Spleen (tissue), 11 donors: ENCODE data around the gene LACRT. TPM values are rescaled to one million over a fixed set of nuclear protein-coding genes. Genes with fewer than 3 reads are reported as not detected.

ENCODE experiments used
- DNase-seq: peaks from one replicate; pipeline ENCODE4 v3.0.0-alpha.2; 2020
- H3K27ac ChIP-seq, 8 donors: fragments of 200-600 bp; sonication (generic) in 7 of 8; 1 replicate in 4 of 8; 2 replicates in 4 of 8; pipeline versions ENCODE4 v1.5.0 to v1.8.0; 2016 to 2021; ENCODE audit warnings: inconsistent platforms in 4 of 8, mild to moderate bottlenecking in 4 of 8, moderate library complexity in 1 of 8
- H3K27me3 ChIP-seq, 7 donors: fragments of 200-600 bp; sonication (generic) in 6 of 7; replicated peaks in 1 of 7; 1 replicate in 4 of 7; 2 replicates in 3 of 7; pipeline versions ENCODE4 v1.5.0 to v1.8.0; 2016 to 2021; ENCODE audit warnings: inconsistent platforms in 3 of 7, mild to moderate bottlenecking in 1 of 7
- H3K36me3 ChIP-seq, 6 donors: fragments of 200-600 bp; sonication (generic) in 5 of 6; 1 replicate in 4 of 6; 2 replicates in 2 of 6; pipeline versions ENCODE4 v1.5.0 to v1.8.0; 2016 to 2021; ENCODE audit warnings: inconsistent platforms in 2 of 6
- H3K4me1 ChIP-seq, 6 donors: fragments of 200-600 bp; sonication (generic) in 5 of 6; 1 replicate in 3 of 6; 2 replicates in 3 of 6; pipeline versions ENCODE4 v1.5.0 to v1.8.0; 2016 to 2021; ENCODE audit warnings: inconsistent platforms in 3 of 6
- H3K4me3 ChIP-seq, 8 donors: fragments of 200-600 bp; sonication (generic) in 7 of 8; 1 replicate in 4 of 8; 2 replicates in 4 of 8; pipeline versions ENCODE4 v1.5.0 to v1.8.0; 2016 to 2021; ENCODE audit warnings: inconsistent platforms in 4 of 8, mild to moderate bottlenecking in 4 of 8, moderate library complexity in 2 of 8
- H3K9me3 ChIP-seq, 8 donors: fragments of 200-600 bp; sonication (generic) in 7 of 8; 1 replicate in 4 of 8; 2 replicates in 4 of 8; pipeline versions ENCODE4 v1.5.0 to v1.8.0; 2016 to 2021; ENCODE audit warnings: inconsistent platforms in 4 of 8
- POLR2A ChIP-seq, 3 donors: fragments of 450-650 bp; IDR thresholded peaks; one replicate each; pipeline ENCODE4 v1.5.1; 2017; ENCODE audit warnings: antibody characterized with exemption in 3 of 3, mild to moderate bottlenecking in 1 of 3
- POLR2AphosphoS5 ChIP-seq, 3 donors: sonication (generic); formaldehyde crosslinking; IDR thresholded peaks; one replicate each; pipeline ENCODE4 v1.5.1; 2017; ENCODE audit warnings: antibody characterized with exemption in 3 of 3
- WGBS, 5 donors: extraction: QIAGEN DNeasy Blood & Tissue Kit in 3 of 5; methylation state at CpG; one replicate each; pipeline versions ENCODE4 v1.1.5 to v1.1.7; 2013 to 2018; 5-methylcytosine and 5-hydroxymethylcytosine counted together
- intact Hi-C: fragments of 100-400 bp; cut with DNase I; formaldehyde crosslinking; loops from one replicate; pipeline ENCODE4 v1.15.0; 2023; ENCODE audit warnings: low total_unique reads
- polyA plus RNA-seq, 3 donors: library from polyadenylated mRNA; stranded (reverse); fragments of 200-250 nt; gene quantifications; one replicate each; pipeline ENCODE4 v1.2.1, GENCODE V29; 2013
- total RNA-seq, 7 donors: library from RNA; depleted of rRNA in 3 of 7; stranded (reverse); fragments of >200 nt in 3 of 7; fragmentation: NEBNext Ultra II Directional in 4 of 7; extraction: Animal tissue kit (Norgen Biotek cat#: 25700) in 4 of 7; gene quantifications; one replicate each; pipeline versions ENCODE4 v1.1.0 to v1.2.1, GENCODE V29; 2016 to 2021
- TF ChIP-seq, protein P1 (sequence below), 11 experiments: fragments of 200-600 bp in 7 of 11; fragments of 450-650 bp in 4 of 11; sonication (generic) in 4 of 11; IDR thresholded peaks in 8 of 11; conservative IDR thresholded peaks in 3 of 11; 1 replicate in 7 of 11; 2 replicates in 4 of 11; pipeline versions ENCODE4 v1.4.0 to v1.8.0; 2016 to 2021; ENCODE audit warnings: antibody characterized with exemption in 11 of 11, inconsistent platforms in 4 of 11, mild to moderate bottlenecking in 1 of 11
- donor health status: healthy with polysubstance abuse.
- donor health status: DM: no; HTN: no; CAD: no; lungs with moderate emphysema.
- donor health status: DM: no; HTN: no; CAD: no.
- donor health status: Bipolar disorder and iron deficiency.
- donor health status: healthy.
- donor health status: DM: no; HTN: no; CAD: no.
- donor health status: DM: yes; HTN: yes; CAD: no.

Gene LACRT
- total and polyA plus RNA-seq, 10 donors: not detected

DNA sequence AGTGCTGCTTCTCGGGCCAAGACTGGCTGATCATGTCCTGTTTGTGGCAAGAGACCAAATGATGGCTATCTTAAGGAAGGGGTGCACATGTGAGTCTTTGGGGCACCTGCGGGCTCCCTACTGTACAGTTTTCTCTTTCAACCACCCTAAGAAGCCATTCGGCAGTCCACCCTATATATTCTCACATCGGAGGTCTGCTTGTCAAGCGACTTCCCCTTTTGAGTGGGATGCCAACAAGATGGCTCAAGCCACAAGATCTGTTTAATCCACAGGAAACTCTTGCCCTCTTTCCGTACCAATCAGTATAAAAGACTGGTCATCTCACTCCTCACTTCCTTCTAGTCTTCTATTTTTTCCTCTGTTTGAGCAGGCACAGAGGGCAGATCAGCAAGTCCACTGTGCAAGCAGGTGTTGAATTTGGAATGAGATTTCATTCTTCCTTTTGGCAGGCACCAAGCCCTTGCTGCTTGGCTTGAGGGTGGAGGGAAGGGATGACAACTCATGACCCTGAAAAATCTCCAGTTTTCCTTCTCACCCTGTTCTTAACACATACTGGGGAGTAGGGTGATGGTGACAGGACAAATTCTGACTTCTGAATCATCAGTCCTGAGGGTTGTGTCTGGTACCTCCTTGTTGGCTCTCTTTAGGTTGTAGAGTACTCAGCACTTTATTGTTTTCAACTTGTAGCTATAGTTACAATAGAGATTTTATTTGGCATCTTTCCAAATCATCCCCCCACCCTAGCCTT lies 17.6 kb downstream of the LACRT start:
- DNase-seq: no peak
- TF ChIP-seq, protein P1, sequence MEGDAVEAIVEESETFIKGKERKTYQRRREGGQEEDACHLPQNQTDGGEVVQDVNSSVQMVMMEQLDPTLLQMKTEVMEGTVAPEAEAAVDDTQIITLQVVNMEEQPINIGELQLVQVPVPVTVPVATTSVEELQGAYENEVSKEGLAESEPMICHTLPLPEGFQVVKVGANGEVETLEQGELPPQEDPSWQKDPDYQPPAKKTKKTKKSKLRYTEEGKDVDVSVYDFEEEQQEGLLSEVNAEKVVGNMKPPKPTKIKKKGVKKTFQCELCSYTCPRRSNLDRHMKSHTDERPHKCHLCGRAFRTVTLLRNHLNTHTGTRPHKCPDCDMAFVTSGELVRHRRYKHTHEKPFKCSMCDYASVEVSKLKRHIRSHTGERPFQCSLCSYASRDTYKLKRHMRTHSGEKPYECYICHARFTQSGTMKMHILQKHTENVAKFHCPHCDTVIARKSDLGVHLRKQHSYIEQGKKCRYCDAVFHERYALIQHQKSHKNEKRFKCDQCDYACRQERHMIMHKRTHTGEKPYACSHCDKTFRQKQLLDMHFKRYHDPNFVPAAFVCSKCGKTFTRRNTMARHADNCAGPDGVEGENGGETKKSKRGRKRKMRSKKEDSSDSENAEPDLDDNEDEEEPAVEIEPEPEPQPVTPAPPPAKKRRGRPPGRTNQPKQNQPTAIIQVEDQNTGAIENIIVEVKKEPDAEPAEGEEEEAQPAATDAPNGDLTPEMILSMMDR (IDR thresholded peaks at IDR 0.05 in 8 of 11, conservative IDR thresholded peaks at IDR 0.05 in 3 of 11): no peak
- TF ChIP-seq POLR2A (IDR thresholded peaks at IDR 0.05) (no peak), POLR2AphosphoS5 (IDR thresholded peaks at IDR 0.05) (no peak)
- WGBS, 5 donors: 16 to 35% (median 28%) methylated on average over 6 of the region's 6 CpGs

DNA sequence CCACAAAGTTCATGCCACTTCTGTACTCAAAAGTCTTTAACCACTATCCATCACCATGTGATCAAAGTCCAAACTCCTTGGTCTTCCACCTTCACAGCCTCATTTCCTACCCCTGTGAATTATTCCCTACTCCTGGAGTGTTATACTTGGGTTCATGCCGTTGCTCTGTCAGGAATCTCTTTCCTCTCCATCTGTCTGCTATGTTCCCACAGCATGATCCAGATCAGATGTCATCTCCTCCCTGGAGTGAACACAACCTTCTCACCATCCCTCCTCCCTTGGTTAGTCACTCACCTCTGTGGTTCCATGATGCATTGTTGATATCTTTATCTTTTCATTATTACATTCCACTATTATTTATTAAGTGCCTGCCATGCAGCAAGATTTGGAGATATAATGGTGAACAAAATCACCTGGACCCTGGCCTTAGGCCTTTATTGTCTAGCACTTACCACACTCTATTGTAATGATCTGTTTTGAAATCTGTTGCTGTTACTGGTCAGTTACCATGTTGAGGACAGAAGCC lies 22.4 kb downstream of the LACRT start:
- Histone ChIP-seq H3K4me3 (no peak overlapping the region), H3K27ac (no peak overlapping the region), H3K27me3 (peaks cover 0 to 55% (median 0%) of the 10 kb centered on the region in 7 donors), H3K4me1 (no peaks in the 10 kb centered on the region), H3K36me3 (no peaks in the 10 kb centered on the region), H3K9me3 (no peaks in the 10 kb centered on the region)
- TF ChIP-seq, protein P1 (IDR thresholded peaks at IDR 0.05 in 8 of 11, conservative IDR thresholded peaks at IDR 0.05 in 3 of 11): no peak
- TF ChIP-seq POLR2A (IDR thresholded peaks at IDR 0.05) (no peak), POLR2AphosphoS5 (IDR thresholded peaks at IDR 0.05) (no peak)
- intact Hi-C loops: no loop called here
- WGBS, 5 donors: 47 to 81% (median 76%) methylated on average over 1 of the region's 1 CpG
- no peak for DNase-seq

More for the DNA sequence above, 17.6 kb downstream of the LACRT start:
- Histone ChIP-seq H3K9me3 (no peaks in the 10 kb centered on the region), H3K4me1 (no peaks in the 10 kb centered on the region), H3K27ac (no peak overlapping the region), H3K4me3 (no peak overlapping the region), H3K36me3 (no peaks in the 10 kb centered on the region), H3K27me3 (peaks cover 0 to 40% (median 0%) of the 10 kb centered on the region in 7 donors)
- intact Hi-C loops: no loop called here

DNA sequence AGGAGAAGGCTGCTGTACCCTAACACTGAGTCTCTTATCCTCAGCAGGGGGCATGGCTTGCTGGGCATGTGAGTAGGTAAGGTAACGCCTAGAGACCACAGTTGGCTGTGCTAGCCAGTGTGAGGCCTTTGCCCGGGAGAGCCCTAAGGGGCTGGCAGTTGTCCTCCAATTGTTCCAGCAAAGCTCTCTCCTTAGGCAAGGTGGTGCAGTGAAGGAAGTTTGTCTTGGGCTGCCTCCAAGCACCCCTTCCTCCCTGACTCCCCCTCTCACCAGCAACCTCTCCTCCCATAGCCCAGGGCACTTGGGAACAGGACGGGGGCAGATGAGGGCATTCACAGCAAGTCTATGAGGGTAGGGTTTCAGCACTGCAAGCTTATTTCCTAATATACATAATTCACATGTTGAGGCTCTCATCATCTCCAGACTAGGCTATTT lies 23.0 kb downstream of the LACRT start:
- DNase-seq: no peak
- H3K27me3 ChIP-seq: peaks cover 0 to 55% (median 0%) of the 10 kb centered on the region in 7 donors
- no peaks in the 10 kb centered on the region for H3K36me3 ChIP-seq
- H3K9me3 ChIP-seq: no peaks in the 10 kb centered on the region
- TF ChIP-seq POLR2A (IDR thresholded peaks at IDR 0.05) (no peak), POLR2AphosphoS5 (IDR thresholded peaks at IDR 0.05) (no peak)
- TF ChIP-seq, protein P1 (IDR thresholded peaks at IDR 0.05 in 8 of 11, conservative IDR thresholded peaks at IDR 0.05 in 3 of 11): no peak
- WGBS, 5 donors: 70 to 82% (median 79%) methylated on average over 3 of the region's 3 CpGs
- intact Hi-C loops: no loop called here
- no peak overlapping the region for H3K27ac ChIP-seq
- H3K4me1 ChIP-seq: no peaks in the 10 kb centered on the region
- H3K4me3 ChIP-seq: no peak overlapping the region

DNA sequence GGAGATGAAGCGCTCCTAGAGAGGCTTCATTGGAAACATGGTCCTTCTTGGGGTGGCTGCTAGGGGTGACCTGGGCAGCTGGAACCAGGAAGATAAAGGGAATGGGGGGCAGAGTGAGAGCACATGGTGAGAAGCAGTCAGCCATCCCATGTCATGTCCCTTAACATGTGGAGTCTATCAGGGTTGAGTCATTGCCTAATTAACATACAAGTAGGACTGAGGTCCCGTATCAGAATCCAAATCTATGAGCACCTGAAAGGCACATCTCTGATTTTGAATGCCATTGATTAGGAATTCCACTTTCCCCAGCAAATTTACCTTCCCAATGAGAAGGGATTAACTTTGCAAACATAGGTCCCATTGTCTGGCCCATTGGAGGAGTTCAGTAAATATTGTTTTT lies 25.9 kb downstream of the LACRT start:
- peaks cover 0 to 31% (median 0%) of the 10 kb centered on the region in 7 donors for H3K27me3 ChIP-seq
- intact Hi-C loops: no loop called here
- no peak overlapping the region for H3K4me3 ChIP-seq
- no peaks in the 10 kb centered on the region for H3K4me1 ChIP-seq
- 73 to 86% (median 82%) methylated on average over 2 of the region's 2 CpGs for WGBS, 5 donors
- H3K9me3 ChIP-seq: no peaks in the 10 kb centered on the region
- no peak overlapping the region for H3K27ac ChIP-seq
- TF ChIP-seq POLR2AphosphoS5 (IDR thresholded peaks at IDR 0.05): no peak
- TF ChIP-seq POLR2A (IDR thresholded peaks at IDR 0.05): no peak
- TF ChIP-seq, protein P1 (IDR thresholded peaks at IDR 0.05 in 8 of 11, conservative IDR thresholded peaks at IDR 0.05 in 3 of 11): no peak
- H3K36me3 ChIP-seq: no peaks in the 10 kb centered on the region
- no peak for DNase-seq
